Heart left ventricle (tissue), 16 donors: ENCODE measurements around the gene TPT1. TPM values are rescaled to one million over a fixed set of nuclear protein-coding genes. Genes with fewer than 3 reads are reported as not detected.
A peak's percentile ranks its signal among the peaks of the same experiment; 100 is the strongest.

Experiments
- ATAC-seq, 4 donors: fragments of 200-7000 bp; cut with Tn5 transposase; one replicate each; pipeline ENCODE4 v1.9.1; 2020 to 2022; ENCODE audit warnings: moderate library complexity in 4 of 4, mild to moderate bottlenecking in 3 of 4, moderate number of reproducible peaks in 1 of 4
- DNase-seq, 5 donors: peaks; one replicate each; pipeline ENCODE4 v3.0.0-alpha.2; 2020
- H3K27ac ChIP-seq, 12 donors: fragments of 200-600 bp; sonication (generic) in 4 of 12; one replicate each; pipeline versions ENCODE4 v1.5.0 to v1.8.0; 2016 to 2022; ENCODE audit warnings: mild to moderate bottlenecking in 2 of 12
- H3K27me3 ChIP-seq, 9 donors: fragments of 200-600 bp; sonication (generic) in 2 of 9; one replicate each; pipeline versions ENCODE4 v1.5.1 to v1.8.0; 2016 to 2022; ENCODE audit warnings: mild to moderate bottlenecking in 3 of 9
- H3K36me3 ChIP-seq, 9 donors: fragments of 200-600 bp; sonication (generic) in 2 of 9; one replicate each; pipeline versions ENCODE4 v1.5.0 to v1.8.0; 2018 to 2022; ENCODE audit warnings: mild to moderate bottlenecking in 2 of 9
- H3K4me1 ChIP-seq, 12 donors: fragments of 200-600 bp; sonication (generic) in 4 of 12; one replicate each; pipeline versions ENCODE4 v1.5.0 to v1.8.0; 2016 to 2022; ENCODE audit warnings: mild to moderate bottlenecking in 3 of 12
- H3K4me3 ChIP-seq, 12 donors: fragments of 200-600 bp; sonication (generic) in 4 of 12; one replicate each; pipeline versions ENCODE4 v1.5.0 to v1.8.0; 2017 to 2022; ENCODE audit warnings: mild to moderate bottlenecking in 9 of 12, moderate library complexity in 4 of 12
- H3K9me3 ChIP-seq, 12 donors: fragments of 200-600 bp; sonication (generic) in 4 of 12; one replicate each; pipeline versions ENCODE4 v1.5.0 to v1.8.0; 2016 to 2022; ENCODE audit warnings: mild to moderate bottlenecking in 1 of 12
- CTCF ChIP-seq, 12 donors: fragments of 200-600 bp; sonication (generic) in 4 of 12; IDR thresholded peaks; one replicate each; pipeline versions ENCODE4 v1.5.0 to v1.8.0; 2018 to 2022; ENCODE audit warnings: antibody characterized with exemption in 12 of 12, mild to moderate bottlenecking in 5 of 12
- POLR2A ChIP-seq, 2 donors: fragments of 450-650 bp; IDR thresholded peaks; one replicate each; pipeline ENCODE4 v1.6.1; 2017; ENCODE audit warnings: antibody characterized with exemption in 2 of 2, mild to moderate bottlenecking in 2 of 2, moderate library complexity in 2 of 2
- WGBS, 4 donors: extraction: QIAGEN DNeasy Blood & Tissue Kit in 2 of 4; methylation state at CpG; one replicate each; pipeline versions ENCODE4 v1.1.5 to v1.1.7; 2013 to 2018; 5-methylcytosine and 5-hydroxymethylcytosine counted together
- intact Hi-C, 10 donors: fragments of 100-400 bp; cut with DNase I; formaldehyde crosslinking; loops; one replicate each; pipeline versions ENCODE4 v1.11.1 to v1.14.2; 2022
- polyA plus RNA-seq, 2 donors: library from polyadenylated mRNA; stranded (reverse); fragments of 200-250 nt; gene quantifications; one replicate each; pipeline ENCODE4 v1.2.3, GENCODE V29; 2013
- total RNA-seq, 9 donors: library from RNA; depleted of rRNA in 2 of 9; stranded (reverse); fragments of >200 nt in 2 of 9; fragmentation: NEBNext Ultra II Directional in 3 of 9; extraction: Animal tissue kit (Norgen Biotek cat#: 25700) in 3 of 9; gene quantifications; one replicate each; pipeline versions ENCODE4 v1.1.0 to v1.2.4, GENCODE V29; 2016 to 2023
- donor health status: ischemic (EF 13 %, LVEDD 7.1; RV severe dilation, severe dysfunction).
- donor health status: healthy with polysubstance abuse.
- donor health status: DM: no; HTN: yes; CAD: no.
- donor health status: DM: no; HTN: no; CAD: no.
- donor health status: ischemic (EF 25% LVEDD 6.9; RV normal size, moderate dysfunction).
- donor health status: ischemic (EF 25% LVEDD 5.7; RV mildly dilated, moderate dysfunction).
- donor health status: healthy.
- donor health status: DM: yes; HTN: yes; CAD: no.
- donor health status: ischemic (EF 35%, LVEDD 5.7; RV mildly dilated, moderate dysfunction).
- donor health status: nonischemic (EF 11% LVEDD 7.7; RV severe dilation, severe dysfunction).
- donor health status: DM: yes; HTN: yes; CAD: no.
- donor health status: PGD.
- donor health status: ischemic (EF 29% LVEDD 5.4; RV normal size, mild dysfunction).
- donor health status: nonischemic (EF 23%, LVEDD 6.1; RV moderate dilation, normal function).

The TPT1 gene
- total and polyA plus RNA-seq, 11 donors = 1,738 to 7,117 (median 3,896) TPM

DNA sequence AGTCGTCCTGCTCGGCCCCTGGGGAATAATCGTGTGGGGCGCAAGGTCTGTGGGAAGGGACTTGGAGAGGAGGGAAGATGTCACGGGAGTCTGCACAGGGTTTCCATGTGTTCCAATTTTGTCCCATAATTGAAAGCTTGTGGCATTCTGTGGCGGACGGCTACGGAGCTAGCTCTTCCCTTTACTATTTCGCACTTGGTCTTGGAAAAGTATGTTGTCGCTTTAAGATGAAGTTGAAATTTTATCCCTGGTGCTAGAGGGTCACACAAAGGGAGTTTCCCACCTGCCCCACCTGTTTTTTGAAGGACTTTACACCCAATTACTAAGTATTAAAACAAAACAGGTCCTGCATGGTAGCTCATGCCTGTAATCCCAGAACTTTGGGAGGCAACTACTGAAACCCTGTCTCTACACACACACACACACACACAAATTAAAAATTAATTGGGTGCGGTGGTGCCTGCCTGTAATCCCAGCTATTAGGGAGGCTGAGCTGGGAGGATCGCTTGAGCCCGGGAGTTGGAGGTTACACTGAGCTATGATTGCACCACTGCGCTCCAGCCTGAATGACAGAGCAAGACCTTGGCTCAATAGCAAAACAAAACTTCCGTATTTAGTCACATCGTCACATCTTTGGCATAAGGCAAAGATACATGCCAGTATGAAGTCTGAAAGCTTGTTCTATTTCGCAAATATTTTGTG, 967 bp upstream of the TPT1 start:
- Histone ChIP-seq H3K4me3 (peak overlapping the region; percentile 52 to 100 (median 91)), H3K27ac (peak overlapping the region; percentile 81 to 100 (median 100)), H3K27me3 (no peaks in the 10 kb centered on the region), H3K9me3 (no peaks in the 10 kb centered on the region), H3K36me3 (peaks cover 0 to 67% (median 56%) of the 10 kb centered on the region in 9 donors), H3K4me1 (peaks cover 10 to 42% (median 37%) of the 10 kb centered on the region in 12 donors)
- intact Hi-C loops = loop anchor here in 1 of 10 donors (10.0 kb wide), 1 partner anchor 53 kb away; no protein-coding TSS in a partner anchor
- ATAC-seq (peak in 3 of 4 donors; percentile 1 to 25 (median 9)), DNase-seq (peak in 2 of 5 donors; percentile 47 to 54)
- 21 to 27% (median 23%) methylated on average over 17 of the region's 17 CpGs for whole genome bisulfite sequencing, 4 donors
- no peak for TF ChIP-seq CTCF (IDR thresholded peaks at IDR 0.05)
- TF ChIP-seq POLR2A (IDR thresholded peaks at IDR 0.05) = no peak

DNA sequence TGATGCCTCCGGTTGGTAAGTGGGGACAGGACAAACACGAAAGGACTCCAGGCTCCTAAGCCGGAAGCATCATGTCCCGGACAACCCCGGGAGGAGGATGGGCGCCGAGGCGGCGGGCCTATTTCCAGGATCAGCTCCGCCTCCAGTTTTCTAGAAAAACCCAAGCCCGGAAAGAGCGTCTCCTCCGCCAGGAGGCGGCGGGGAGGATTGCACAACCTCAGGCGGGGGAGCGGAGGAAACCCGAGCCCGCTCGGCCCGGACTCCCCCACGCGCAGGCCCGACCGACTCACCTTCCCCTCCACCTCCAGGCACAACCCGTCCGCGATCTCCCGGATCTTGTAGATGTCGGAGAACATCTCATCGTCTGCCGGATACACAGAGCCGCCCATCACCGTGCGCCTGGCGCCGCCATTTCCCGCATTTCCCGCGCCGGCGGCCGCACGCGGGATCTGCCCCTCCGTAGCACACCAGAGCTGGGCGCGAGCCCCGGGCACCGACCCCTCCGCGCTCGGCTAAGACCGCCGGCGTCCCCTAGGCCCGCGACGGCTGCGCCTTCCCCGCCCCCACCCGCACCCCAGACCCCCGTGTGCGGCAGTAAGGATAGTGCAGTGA, 455 bp downstream of the TPT1 start:
- peaks cover 0 to 67% (median 60%) of the 10 kb centered on the region in 9 donors for H3K36me3 ChIP-seq
- 0% methylated on average over 38 to 64 of the region's 64 CpGs for WGBS, 4 donors
- peaks cover 16 to 56% (median 49%) of the 10 kb centered on the region in 12 donors for H3K4me1 ChIP-seq
- no peaks in the 10 kb centered on the region for H3K27me3 ChIP-seq
- peak; percentile 49 to 76 (median 70) for ATAC-seq
- H3K9me3 ChIP-seq = no peaks in the 10 kb centered on the region
- peak; percentile 27 to 77 (median 58) for TF ChIP-seq CTCF (IDR thresholded peaks at IDR 0.05)
- TF ChIP-seq POLR2A (IDR thresholded peaks at IDR 0.05) = peak in 1 of 2 donors; percentile 6
- H3K4me3 ChIP-seq = peak overlapping the region; percentile 71 to 100 (median 94)
- DNase-seq = peak; percentile 93 to 96 (median 94)
- intact Hi-C loops = loop anchor here in 1 of 10 donors (10.0 kb wide), 1 partner anchor 54 kb away; no protein-coding TSS in a partner anchor
- peak overlapping the region; percentile 99 to 100 (median 100) for H3K27ac ChIP-seq

DNA sequence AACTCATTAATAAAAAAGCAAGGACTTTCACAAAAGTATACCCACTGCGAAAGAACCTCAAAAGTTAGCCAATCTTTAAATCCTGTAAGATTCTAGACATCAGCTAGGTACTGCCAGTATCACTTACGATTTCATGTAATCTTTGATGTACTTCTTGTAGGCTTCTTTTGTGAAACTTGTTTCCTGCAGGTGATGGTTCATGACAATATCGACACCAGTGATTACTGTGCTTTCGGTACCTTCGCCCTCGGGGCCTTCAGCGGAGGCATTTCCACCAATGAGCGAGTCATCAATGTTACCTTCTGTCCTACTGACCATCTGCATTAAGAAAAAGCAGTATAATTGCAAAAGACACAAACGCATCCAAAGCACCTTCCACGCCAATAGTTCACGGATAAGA, 1.1 kb downstream of the TPT1 start:
- intact Hi-C loops = loop anchor here in 1 of 10 donors (10.0 kb wide), 1 partner anchor 55 kb away; no protein-coding TSS in a partner anchor
- peak overlapping the region; percentile 99 to 100 (median 100) for H3K27ac ChIP-seq
- H3K4me3 ChIP-seq = peak overlapping the region; percentile 71 to 100 (median 94)
- ATAC-seq (no peak), DNase-seq (no peak)
- WGBS, 4 donors = 7 to 15% (median 10%) methylated on average over 11 of the region's 11 CpGs
- peaks cover 0 to 67% (median 62%) of the 10 kb centered on the region in 9 donors for H3K36me3 ChIP-seq
- H3K9me3 ChIP-seq = no peaks in the 10 kb centered on the region
- no peak for TF ChIP-seq POLR2A (IDR thresholded peaks at IDR 0.05)
- no peak for TF ChIP-seq CTCF (IDR thresholded peaks at IDR 0.05)
- no peaks in the 10 kb centered on the region for H3K27me3 ChIP-seq
- peaks cover 16 to 63% (median 55%) of the 10 kb centered on the region in 12 donors for H3K4me1 ChIP-seq

DNA sequence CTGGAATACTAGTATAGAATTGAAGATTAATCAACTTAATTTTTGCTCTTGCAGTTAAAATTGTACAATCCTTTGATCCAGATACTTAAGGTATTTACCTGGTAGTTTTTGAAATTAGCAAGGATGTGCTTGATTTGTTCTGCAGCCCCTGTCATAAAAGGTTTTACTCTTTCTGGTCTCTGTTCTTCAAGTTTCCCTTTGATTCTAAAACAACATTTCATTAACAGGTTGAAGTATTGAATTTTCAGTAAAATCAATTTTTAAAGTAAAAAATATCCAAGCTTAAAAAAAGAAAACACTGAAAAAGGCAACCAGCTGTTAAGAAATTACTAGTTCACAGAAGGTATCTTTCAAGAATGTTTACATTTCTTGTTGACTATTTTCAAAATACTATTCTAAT, 1.6 kb downstream of the TPT1 start:
- Histone ChIP-seq H3K4me3 (peak overlapping the region in 11 of 12 donors; percentile 71 to 100 (median 96)), H3K27ac (peak overlapping the region in 8 of 12 donors; percentile 99 to 100 (median 100)), H3K36me3 (peaks cover 0 to 67% (median 61%) of the 10 kb centered on the region in 9 donors), H3K27me3 (no peaks in the 10 kb centered on the region), H3K4me1 (peaks cover 16 to 67% (median 60%) of the 10 kb centered on the region in 12 donors), H3K9me3 (no peaks in the 10 kb centered on the region)
- DNase-seq (no peak), ATAC-seq (no peak)
- TF ChIP-seq CTCF (IDR thresholded peaks at IDR 0.05) = no peak
- no peak for TF ChIP-seq POLR2A (IDR thresholded peaks at IDR 0.05)
- intact Hi-C loops = no loop called here
